Right cardiac atrium (tissue), 5 donors: ENCODE data around the gene FLVCR2. TPM values are rescaled to one million over a fixed set of nuclear protein-coding genes. Genes with fewer than 3 reads are reported as not detected.

Source experiments
- ATAC-seq, 2 donors: fragments of 200-7000 bp; cut with Tn5 transposase; one replicate each; pipeline versions ENCODE4 v1.8.0 to v1.9.1; 2020; ENCODE audit warnings: moderate library complexity in 2 of 2, mild to moderate bottlenecking in 1 of 2
- DNase-seq, 3 donors: peaks; one replicate each; pipeline ENCODE4 v3.0.0-alpha.2; 2020
- H3K27ac ChIP-seq: one replicate; pipeline ENCODE4 v1.5.1; 2013; ENCODE audit warnings: mild to moderate bottlenecking, low read length, control low read depth, moderate library complexity
- H3K27me3 ChIP-seq: one replicate; pipeline ENCODE4 v1.6.1; 2013; ENCODE audit not compliant: control insufficient read depth, insufficient read depth
- H3K4me1 ChIP-seq: one replicate; pipeline ENCODE4 v1.6.1; 2013; ENCODE audit warnings: low read length; ENCODE audit not compliant: control insufficient read depth, insufficient read depth
- H3K4me3 ChIP-seq: one replicate; pipeline ENCODE4 v1.5.1; 2013; ENCODE audit warnings: low read length, control low read depth
- H3K9me3 ChIP-seq: one replicate; pipeline ENCODE4 v1.6.1; 2013; ENCODE audit warnings: low read length; ENCODE audit not compliant: control insufficient read depth
- WGBS: extraction: QIAGEN DNeasy Blood & Tissue Kit; methylation state at CpG from one replicate; pipeline ENCODE4 v1.1.7; 2013; 5-methylcytosine and 5-hydroxymethylcytosine counted together
- intact Hi-C, 4 donors: fragments of 100-400 bp; cut with DNase I; formaldehyde crosslinking; loops; one replicate each; pipeline versions ENCODE4 v1.11.0 to v1.14.0; 2022 to 2023
- polyA plus RNA-seq: library from polyadenylated mRNA; stranded (reverse); fragments of 200-250 nt; gene quantifications from one replicate; pipeline ENCODE4 v1.2.3, GENCODE V29; 2013
- total RNA-seq, 4 donors: library from RNA; stranded (reverse); fragmentation: NEBNext Ultra II Directional; extraction: Animal tissue kit (Norgen Biotek cat#: 25700); gene quantifications; one replicate each; pipeline ENCODE4 v1.2.1, GENCODE V29; 2021
- donor health status: healthy with polysubstance abuse.
- donor health status: DM: no; HTN: yes; CAD: no.
- donor health status: DM: no; HTN: no; CAD: no.
- donor health status: DM: no; HTN: yes; CAD: no; lungs with severe emphysema.
- donor health status: DM: yes; HTN: yes; CAD: no.

Gene FLVCR2
- total and polyA plus RNA-seq, 5 donors, result 1.3 to 8.1 (median 6.2) TPM

GRCh38 chr14:75630695-75631452 lies 52.5 kb downstream of the FLVCR2 start:
- ATAC-seq (no peak), DNase-seq (no peak)
- Histone ChIP-seq H3K9me3 (no peaks in the 10 kb centered on the region), H3K4me1 (peaks cover 2% of the 10 kb centered on the region), H3K27ac (no peak overlapping the region), H3K27me3 (no peaks in the 10 kb centered on the region), H3K4me3 (no peak overlapping the region)
- intact Hi-C loops, result no loop called here
- 89% methylated on average over 6 of the region's 6 CpGs for WGBS

DNA sequence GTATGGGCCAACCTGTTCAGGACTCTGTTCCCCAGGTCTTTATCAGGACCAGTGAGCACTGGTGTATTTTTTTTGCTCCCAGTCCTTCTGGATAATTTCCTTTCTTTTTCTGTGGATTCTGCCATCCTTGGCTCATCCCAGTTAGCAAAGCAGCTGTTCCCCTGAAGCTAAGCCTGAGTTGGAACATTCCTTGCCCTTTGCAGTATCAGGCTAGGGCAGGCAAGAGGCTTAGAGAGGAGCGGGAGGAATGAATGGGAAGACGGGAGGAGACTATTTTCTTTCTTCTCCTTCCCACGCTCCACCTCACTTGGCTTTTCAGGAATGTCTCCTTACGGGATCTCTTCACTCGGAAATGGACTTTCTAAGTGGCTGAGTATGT lies 53.0 kb downstream of the FLVCR2 start:
- 67% methylated on average over 5 of the region's 5 CpGs for WGBS
- peaks cover 5% of the 10 kb centered on the region for H3K4me1 ChIP-seq
- intact Hi-C loops, result no loop called here
- no peak overlapping the region for H3K4me3 ChIP-seq
- DNase-seq, result no peak
- no peak overlapping the region for H3K27ac ChIP-seq
- no peak for ATAC-seq
- no peaks in the 10 kb centered on the region for H3K27me3 ChIP-seq
- no peaks in the 10 kb centered on the region for H3K9me3 ChIP-seq

DNA sequence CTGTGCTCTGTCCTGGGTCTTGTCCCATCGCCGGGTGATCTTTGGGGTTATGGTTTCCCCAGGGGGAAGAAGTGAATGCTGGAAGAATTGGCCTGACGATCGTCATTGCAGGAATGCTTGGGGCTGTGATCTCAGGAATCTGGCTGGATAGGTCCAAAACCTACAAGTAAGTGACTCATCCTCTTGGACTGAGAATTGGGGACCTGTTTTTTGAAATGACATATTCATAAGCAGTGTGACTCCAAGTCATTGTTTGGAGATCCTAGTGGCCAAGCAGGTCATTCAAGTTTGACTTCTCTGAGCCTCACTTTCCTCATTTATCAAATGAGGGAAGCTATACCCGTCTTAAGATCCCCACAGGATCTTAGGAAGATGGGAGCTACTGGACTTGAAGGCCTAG lies 56.4 kb downstream of the FLVCR2 start:
- DNase-seq (no peak), ATAC-seq (no peak)
- no peak overlapping the region for H3K27ac ChIP-seq
- no peak overlapping the region for H3K4me3 ChIP-seq
- H3K27me3 ChIP-seq, result no peaks in the 10 kb centered on the region
- no peaks in the 10 kb centered on the region for H3K9me3 ChIP-seq
- intact Hi-C loops, result no loop called here
- 90% methylated on average over 5 of the region's 5 CpGs for WGBS
- H3K4me1 ChIP-seq, result peaks cover 3% of the 10 kb centered on the region

DNA sequence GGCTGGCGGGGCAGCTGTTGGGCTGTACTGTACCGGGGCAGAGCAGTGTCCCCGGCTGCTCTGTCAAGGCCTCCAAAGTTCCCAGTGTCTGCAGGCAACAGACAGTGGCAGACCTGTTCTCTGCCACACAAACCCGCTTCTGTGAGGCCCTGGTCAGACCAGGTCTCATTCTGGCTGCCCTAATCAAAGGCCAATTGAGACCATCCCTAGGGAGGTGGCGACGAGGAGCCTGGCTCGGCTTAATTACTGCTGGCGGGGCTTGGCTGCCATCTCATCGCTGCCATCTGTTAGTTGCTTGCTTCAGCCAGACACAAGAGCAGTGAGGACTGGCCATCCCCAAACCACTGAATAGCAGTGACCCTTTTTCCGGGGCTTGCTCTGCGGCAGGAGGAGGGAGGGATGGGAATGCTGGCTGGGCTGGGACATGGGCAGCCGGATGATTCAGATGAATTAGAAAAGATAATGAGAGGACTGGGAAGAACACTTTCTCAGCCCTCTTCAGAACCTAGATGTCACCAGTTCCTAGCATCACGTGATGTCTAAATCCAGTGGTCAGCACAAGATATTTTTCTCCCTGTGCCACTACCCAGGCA lies 57.8 kb downstream of the FLVCR2 start:
- WGBS, result 60% methylated on average over 13 of the region's 13 CpGs
- no peak overlapping the region for H3K27ac ChIP-seq
- intact Hi-C loops, result no loop called here

DNA sequence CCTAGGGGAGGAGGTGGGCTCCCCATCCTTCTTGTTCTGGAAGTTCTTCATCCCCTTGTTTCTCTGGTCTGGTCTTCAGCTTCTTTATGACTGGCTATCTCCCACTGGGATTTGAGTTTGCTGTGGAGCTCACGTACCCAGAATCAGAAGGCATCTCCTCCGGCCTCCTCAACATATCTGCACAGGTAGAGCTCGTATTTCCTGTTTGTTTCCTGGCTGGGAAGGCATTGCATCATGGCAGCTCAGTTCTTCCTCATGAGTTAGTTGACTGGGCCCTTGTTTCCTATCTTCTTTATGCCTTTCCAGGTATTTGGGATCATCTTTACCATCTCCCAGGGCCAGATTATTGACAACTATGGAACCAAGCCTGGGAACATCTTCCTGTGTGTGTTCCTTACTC lies 62.5 kb downstream of the FLVCR2 start:
- no peak for ATAC-seq
- no peaks in the 10 kb centered on the region for H3K9me3 ChIP-seq
- 89% methylated on average over 3 of the region's 3 CpGs for WGBS
- H3K27me3 ChIP-seq, result no peaks in the 10 kb centered on the region
- H3K4me1 ChIP-seq, result peaks cover 3% of the 10 kb centered on the region
- intact Hi-C loops, result no loop called here
- H3K4me3 ChIP-seq, result no peak overlapping the region
- no peak for DNase-seq
- H3K27ac ChIP-seq, result no peak overlapping the region

More for the DNA sequence above, 57.8 kb downstream of the FLVCR2 start:
- peak; percentile 46 to 53 for ATAC-seq
- Histone ChIP-seq H3K4me3 (no peak overlapping the region), H3K27me3 (no peaks in the 10 kb centered on the region), H3K4me1 (peaks cover 3% of the 10 kb centered on the region), H3K9me3 (no peaks in the 10 kb centered on the region)
- DNase-seq, result peak in 1 of 3 donors; percentile 66

DNA sequence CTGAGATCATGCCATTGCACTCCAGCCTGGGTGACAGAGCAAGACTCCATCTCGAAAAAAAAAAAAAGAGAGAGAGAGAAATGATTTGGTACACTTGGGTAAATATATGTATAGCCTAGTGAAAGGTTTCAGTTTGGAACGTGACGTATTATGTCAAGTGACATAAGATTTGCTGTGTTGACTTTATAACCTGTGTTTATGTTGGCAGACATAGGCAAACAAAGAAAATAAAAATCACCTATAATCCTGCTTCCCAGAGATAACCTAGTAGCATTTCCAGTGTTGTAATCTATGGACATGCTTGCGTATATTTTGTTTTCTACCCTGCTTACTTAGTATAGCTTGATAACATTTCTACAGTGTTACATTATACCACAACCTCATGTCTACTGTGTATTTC lies 65.6 kb downstream of the FLVCR2 start:
- DNase-seq, result no peak
- no peak for ATAC-seq
- WGBS, result 66% methylated on average over 4 of the region's 4 CpGs
- H3K4me1 ChIP-seq, result peaks cover 3% of the 10 kb centered on the region
- H3K4me3 ChIP-seq, result no peak overlapping the region
- H3K27ac ChIP-seq, result no peak overlapping the region
- intact Hi-C loops, result no loop called here
- no peaks in the 10 kb centered on the region for H3K9me3 ChIP-seq
- no peaks in the 10 kb centered on the region for H3K27me3 ChIP-seq

DNA sequence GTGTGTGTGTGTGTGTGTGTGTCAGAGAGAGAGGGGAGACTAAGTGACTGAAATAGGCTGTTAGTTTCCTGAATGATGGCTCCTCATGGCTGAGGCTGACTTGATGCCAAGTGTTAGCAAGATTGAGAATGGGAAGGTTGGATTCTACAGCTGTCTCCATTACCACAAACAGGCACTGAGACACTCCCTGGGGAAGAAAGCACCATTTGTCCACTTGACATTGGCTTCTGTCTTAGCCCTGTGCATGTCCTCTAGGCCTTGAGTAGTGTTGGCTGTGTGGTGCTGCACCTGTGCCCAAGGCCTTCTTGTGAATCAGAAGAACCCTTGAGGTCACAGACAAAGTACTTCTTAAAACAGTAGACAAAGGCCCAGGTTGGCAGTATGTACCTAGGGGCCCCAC lies 66.6 kb downstream of the FLVCR2 start:
- ATAC-seq (no peak), DNase-seq (no peak)

GRCh38 chr14:75646762-75647161 lies 68.3 kb downstream of the FLVCR2 start:
- Histone ChIP-seq H3K27me3 (no peaks in the 10 kb centered on the region), H3K27ac (no peak overlapping the region), H3K4me3 (no peak overlapping the region), H3K4me1 (peaks cover 3% of the 10 kb centered on the region), H3K9me3 (no peaks in the 10 kb centered on the region)
- no peak for DNase-seq
- intact Hi-C loops, result no loop called here
- no peak for ATAC-seq
- WGBS, result 79% methylated on average over 6 of the region's 6 CpGs

More for the DNA sequence above, 66.6 kb downstream of the FLVCR2 start:
- Histone ChIP-seq H3K27ac (no peak overlapping the region), H3K4me3 (no peak overlapping the region), H3K27me3 (no peaks in the 10 kb centered on the region), H3K4me1 (peaks cover 3% of the 10 kb centered on the region), H3K9me3 (no peaks in the 10 kb centered on the region)
- intact Hi-C loops, result no loop called here

DNA sequence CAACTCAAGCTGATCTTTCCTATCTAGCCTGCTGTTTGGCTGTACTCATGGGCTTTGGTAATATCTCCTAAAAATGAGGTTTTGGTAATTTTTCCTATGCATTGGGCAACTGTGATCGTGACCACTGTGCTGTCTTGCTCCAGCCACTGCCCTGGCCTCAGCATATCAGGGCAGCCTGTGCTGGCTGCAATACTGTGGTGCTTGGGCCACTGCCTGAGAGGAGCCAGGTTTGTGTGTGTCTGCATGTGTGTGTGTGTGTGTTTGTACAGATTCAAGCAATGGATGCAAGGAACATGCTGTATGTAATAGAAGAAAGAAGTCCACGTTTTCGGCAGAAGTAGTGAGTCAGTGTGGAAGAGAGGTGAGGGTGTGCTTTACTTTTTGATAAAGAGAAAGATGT lies 69.2 kb downstream of the FLVCR2 start:
- intact Hi-C loops, result no loop called here
- H3K4me1 ChIP-seq, result peaks cover 3% of the 10 kb centered on the region
- peak in 2 of 3 donors; percentile 23 to 60 for DNase-seq
- H3K27me3 ChIP-seq, result no peaks in the 10 kb centered on the region
- peak; percentile 35 to 67 for ATAC-seq
- no peak overlapping the region for H3K4me3 ChIP-seq
- WGBS, result 52% methylated on average over 3 of the region's 3 CpGs
- H3K27ac ChIP-seq, result peak overlapping the region; percentile 42
- no peaks in the 10 kb centered on the region for H3K9me3 ChIP-seq

GRCh38 chr14:75648066-75648838 lies 69.8 kb downstream of the FLVCR2 start:
- ATAC-seq (peak; percentile 88 to 94), DNase-seq (peak; percentile 59 to 77 (median 62))
- Histone ChIP-seq H3K27me3 (no peaks in the 10 kb centered on the region), H3K9me3 (no peaks in the 10 kb centered on the region), H3K4me3 (no peak overlapping the region), H3K4me1 (peaks cover 3% of the 10 kb centered on the region), H3K27ac (peak overlapping the region; percentile 46)
- WGBS, result 48% methylated on average over 9 of the region's 9 CpGs
- intact Hi-C loops, result no loop called here

DNA sequence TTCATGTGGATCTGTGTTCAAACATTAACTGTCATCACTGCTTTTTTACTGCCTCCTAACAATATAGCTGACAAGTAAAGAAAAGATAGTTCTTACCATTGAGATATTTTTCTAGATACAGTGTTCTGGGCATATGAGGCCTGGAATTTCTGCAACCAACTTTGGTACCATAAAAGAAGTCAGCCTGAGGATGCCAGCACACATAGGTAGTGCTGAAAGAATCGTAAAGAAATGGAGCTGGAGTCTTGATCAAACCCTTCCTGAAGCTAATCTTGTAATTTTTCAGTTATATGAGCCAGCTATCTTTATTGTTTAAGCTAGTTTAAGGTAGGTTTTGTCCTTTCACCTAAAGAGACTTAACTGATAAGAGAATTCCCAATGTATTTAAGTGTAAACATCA lies 70.9 kb downstream of the FLVCR2 start:
- ATAC-seq, result no peak
- peaks cover 3% of the 10 kb centered on the region for H3K4me1 ChIP-seq
- 93% methylated on average over 1 of the region's 1 CpG for WGBS

More for the DNA sequence above, 70.9 kb downstream of the FLVCR2 start:
- Histone ChIP-seq H3K9me3 (no peaks in the 10 kb centered on the region), H3K27me3 (no peaks in the 10 kb centered on the region), H3K27ac (no peak overlapping the region), H3K4me3 (no peak overlapping the region)
- intact Hi-C loops, result no loop called here
- no peak for DNase-seq
